Heart left ventricle (tissue), 13 donors: ENCODE measurements around the gene IGFN1.

ENCODE experiments used
- POLR2A ChIP-seq, 2 donors: fragments of 450-650 bp; IDR thresholded peaks; one replicate each; pipeline ENCODE4 v1.6.1; 2017; ENCODE audit warnings: antibody characterized with exemption in 2 of 2, mild to moderate bottlenecking in 2 of 2, moderate library complexity in 2 of 2
- TF ChIP-seq, protein P1 (sequence below), 12 donors: fragments of 200-600 bp; sonication (generic) in 4 of 12; IDR thresholded peaks; one replicate each; pipeline versions ENCODE4 v1.5.0 to v1.8.0; 2018 to 2022; ENCODE audit warnings: antibody characterized with exemption in 12 of 12, mild to moderate bottlenecking in 5 of 12
- donor health status: ischemic (EF 13 %, LVEDD 7.1; RV severe dilation, severe dysfunction).
- donor health status: DM: no; HTN: yes; CAD: no.
- donor health status: DM: no; HTN: no; CAD: no.
- donor health status: ischemic (EF 25% LVEDD 6.9; RV normal size, moderate dysfunction).
- donor health status: ischemic (EF 25% LVEDD 5.7; RV mildly dilated, moderate dysfunction).
- donor health status: ischemic (EF 35%, LVEDD 5.7; RV mildly dilated, moderate dysfunction).
- donor health status: nonischemic (EF 11% LVEDD 7.7; RV severe dilation, severe dysfunction).
- donor health status: DM: yes; HTN: yes; CAD: no.
- donor health status: PGD.
- donor health status: ischemic (EF 29% LVEDD 5.4; RV normal size, mild dysfunction).
- donor health status: nonischemic (EF 23%, LVEDD 6.1; RV moderate dilation, normal function).

DNA sequence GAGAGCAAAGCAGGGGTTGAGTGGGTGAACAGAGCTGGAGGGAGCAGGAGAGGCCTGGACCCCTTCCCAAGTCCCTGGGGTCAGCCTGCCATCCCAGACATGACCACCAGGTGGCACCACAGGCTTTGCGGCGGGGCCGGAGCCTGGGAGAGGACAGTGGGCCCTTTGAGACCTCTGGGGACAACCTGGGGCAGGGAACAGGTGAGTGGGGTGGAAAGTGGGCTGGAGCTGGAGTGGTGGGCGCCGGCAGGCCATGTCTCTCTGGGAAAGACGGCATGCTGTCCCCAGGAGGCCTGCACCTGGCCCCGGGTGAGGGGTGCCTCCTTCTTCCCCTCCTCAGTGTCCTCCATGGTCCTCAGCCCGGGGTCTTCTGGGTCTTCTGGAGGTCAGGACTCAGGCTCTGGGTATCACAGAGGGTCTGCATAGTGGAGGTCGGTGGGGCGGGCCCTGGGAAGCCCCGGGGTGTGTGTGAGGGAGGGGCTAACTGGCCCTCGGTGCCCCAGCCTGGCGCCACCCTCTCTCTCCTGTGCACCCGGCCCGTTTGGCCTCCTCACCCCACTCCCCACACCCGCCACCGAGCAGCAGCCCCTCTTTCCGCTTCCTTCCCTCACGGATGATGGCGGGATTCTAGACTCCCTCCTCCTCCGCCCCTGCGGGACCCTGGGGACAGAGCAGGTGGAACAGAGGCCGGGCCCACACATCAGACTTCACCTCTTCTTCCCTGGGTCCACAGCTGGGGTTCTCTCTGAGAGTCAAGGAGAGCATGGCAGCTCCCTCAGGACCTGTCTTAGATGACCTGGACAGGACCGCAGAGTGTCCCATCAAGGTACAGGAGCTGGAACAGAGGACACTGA is 64.2 kb downstream of the IGFN1 start:
- TF ChIP-seq, protein P1, sequence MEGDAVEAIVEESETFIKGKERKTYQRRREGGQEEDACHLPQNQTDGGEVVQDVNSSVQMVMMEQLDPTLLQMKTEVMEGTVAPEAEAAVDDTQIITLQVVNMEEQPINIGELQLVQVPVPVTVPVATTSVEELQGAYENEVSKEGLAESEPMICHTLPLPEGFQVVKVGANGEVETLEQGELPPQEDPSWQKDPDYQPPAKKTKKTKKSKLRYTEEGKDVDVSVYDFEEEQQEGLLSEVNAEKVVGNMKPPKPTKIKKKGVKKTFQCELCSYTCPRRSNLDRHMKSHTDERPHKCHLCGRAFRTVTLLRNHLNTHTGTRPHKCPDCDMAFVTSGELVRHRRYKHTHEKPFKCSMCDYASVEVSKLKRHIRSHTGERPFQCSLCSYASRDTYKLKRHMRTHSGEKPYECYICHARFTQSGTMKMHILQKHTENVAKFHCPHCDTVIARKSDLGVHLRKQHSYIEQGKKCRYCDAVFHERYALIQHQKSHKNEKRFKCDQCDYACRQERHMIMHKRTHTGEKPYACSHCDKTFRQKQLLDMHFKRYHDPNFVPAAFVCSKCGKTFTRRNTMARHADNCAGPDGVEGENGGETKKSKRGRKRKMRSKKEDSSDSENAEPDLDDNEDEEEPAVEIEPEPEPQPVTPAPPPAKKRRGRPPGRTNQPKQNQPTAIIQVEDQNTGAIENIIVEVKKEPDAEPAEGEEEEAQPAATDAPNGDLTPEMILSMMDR (IDR thresholded peaks at IDR 0.05) = peak; percentile 90 to 98 (median 96)
- TF ChIP-seq POLR2A (IDR thresholded peaks at IDR 0.05) = no peak
